H9 (cell line): ENCODE results near the gene ARID1B. TPM values are rescaled to one million over a fixed set of nuclear protein-coding genes. Genes with fewer than 3 reads are reported as not detected.
A peak's percentile ranks its signal among the peaks of the same experiment; 100 is the strongest.

Experiments
- DNase-seq: peaks from one replicate; pipeline ENCODE4 v3.0.0-alpha.2; 2017
- H2AFZ ChIP-seq: one replicate; pipeline ENCODE4 v1.6.1; 2013; ENCODE audit warnings: mild to moderate bottlenecking, low read length, control low read depth, moderate library complexity
- H2AK5ac ChIP-seq: 2 replicates; pipeline ENCODE4 v1.6.1; 2013; ENCODE audit warnings: low read length, control low read depth, mixed read lengths; ENCODE audit not compliant: insufficient read length
- H2BK120ac ChIP-seq: one replicate; pipeline ENCODE4 v1.6.1; 2013; ENCODE audit warnings: low read depth, mild to moderate bottlenecking, low read length, control low read depth, inconsistent platforms; ENCODE audit not compliant: poor library complexity, severe bottlenecking
- H2BK12ac ChIP-seq: 2 replicates; pipeline ENCODE4 v1.6.1; 2013; ENCODE audit warnings: low read length, control low read depth, mixed read lengths, low read depth; ENCODE audit not compliant: insufficient read length
- H2BK15ac ChIP-seq: 2 replicates; pipeline ENCODE4 v1.6.1; 2013; ENCODE audit warnings: low read depth, low read length, control low read depth
- H2BK20ac ChIP-seq: one replicate; pipeline ENCODE4 v1.6.1; 2013; ENCODE audit warnings: low read depth, mild to moderate bottlenecking, low read length, control low read depth, inconsistent platforms; ENCODE audit not compliant: poor library complexity, severe bottlenecking
- H2BK5ac ChIP-seq: 2 replicates; pipeline ENCODE4 v1.6.1; 2013; ENCODE audit warnings: low read length, control low read depth, mixed read lengths; ENCODE audit not compliant: insufficient read length
- H3K14ac ChIP-seq: 2 replicates; pipeline ENCODE4 v1.6.1; 2013; ENCODE audit warnings: low read length, control low read depth; ENCODE audit not compliant: insufficient read depth
- H3K18ac ChIP-seq: 2 replicates; pipeline ENCODE4 v1.6.1; 2013; ENCODE audit warnings: low read depth, mild to moderate bottlenecking, mixed read lengths, low read length, control low read depth; ENCODE audit not compliant: insufficient read length
- H3K23ac ChIP-seq: 2 replicates; pipeline ENCODE4 v1.6.1; 2013; ENCODE audit warnings: low read length, control low read depth, mixed read lengths, low read depth; ENCODE audit not compliant: insufficient read length
- H3K23me2 ChIP-seq: 2 replicates; pipeline ENCODE4 v1.6.1; 2013; ENCODE audit warnings: low read depth, mild to moderate bottlenecking, mixed read lengths, low read length, control low read depth; ENCODE audit not compliant: insufficient read length, poor library complexity, severe bottlenecking
- H3K27ac ChIP-seq: 2 replicates; pipeline ENCODE4 v1.5.1; 2013; ENCODE audit warnings: low read length, control low read depth, mixed read lengths, low read depth; ENCODE audit not compliant: insufficient read length
- H3K27me3 ChIP-seq: 2 replicates; pipeline ENCODE4 v1.6.1; 2013; ENCODE audit warnings: low read length, control low read depth, inconsistent platforms; ENCODE audit not compliant: insufficient read depth
- H3K4ac ChIP-seq: 2 replicates; pipeline ENCODE4 v1.6.1; 2013; ENCODE audit warnings: low read depth, mild to moderate bottlenecking, control low read depth, inconsistent platforms, low read length, moderate library complexity
- H3K4me1 ChIP-seq: 2 replicates; pipeline ENCODE4 v1.6.1; 2013; ENCODE audit warnings: low read length, control low read depth, inconsistent platforms; ENCODE audit not compliant: insufficient read depth
- H3K4me2 ChIP-seq: 2 replicates; pipeline ENCODE4 v1.6.1; 2013; ENCODE audit warnings: low read length, control low read depth, mixed read lengths; ENCODE audit not compliant: insufficient read length, insufficient read depth
- H3K56ac ChIP-seq: 2 replicates; pipeline ENCODE4 v1.6.1; 2013; ENCODE audit warnings: low read depth, mild to moderate bottlenecking, mixed read lengths, low read length, control low read depth; ENCODE audit not compliant: insufficient read length
- H3K79me1 ChIP-seq: 2 replicates; pipeline ENCODE4 v1.6.1; 2013; ENCODE audit warnings: low read depth, mild to moderate bottlenecking, moderate library complexity, low read length, control low read depth, inconsistent platforms; ENCODE audit not compliant: insufficient read depth, poor library complexity, severe bottlenecking
- H3K79me2 ChIP-seq: 2 replicates; pipeline ENCODE4 v1.6.1; 2013; ENCODE audit warnings: low read length, control low read depth, inconsistent platforms; ENCODE audit not compliant: insufficient read depth
- H3K9ac ChIP-seq: 2 replicates; pipeline ENCODE4 v1.6.1; 2013; ENCODE audit warnings: low read length, control low read depth, mixed read lengths; ENCODE audit not compliant: insufficient read length; ENCODE audit errors: extremely low read depth
- H3K9me3 ChIP-seq: one replicate; pipeline ENCODE4 v1.6.1; 2013; ENCODE audit warnings: low read depth, low read length, inconsistent platforms; ENCODE audit not compliant: control insufficient read depth
- H3T11ph ChIP-seq: one replicate; pipeline ENCODE4 v1.6.1; 2013; ENCODE audit warnings: mild to moderate bottlenecking, low read length, control low read depth, inconsistent platforms
- H4K20me1 ChIP-seq: one replicate; pipeline ENCODE4 v1.6.1; 2013; ENCODE audit not compliant: control insufficient read depth, insufficient read length, insufficient read depth
- H4K5ac ChIP-seq: 2 replicates; pipeline ENCODE4 v1.6.1; 2013; ENCODE audit warnings: low read depth, mild to moderate bottlenecking, mixed read lengths, low read length, control low read depth; ENCODE audit not compliant: insufficient read length
- H4K8ac ChIP-seq: replicated peaks from 2 replicates; pipeline ENCODE4 v1.6.1; 2013; ENCODE audit warnings: low read length, control low read depth, mixed read lengths, low read depth; ENCODE audit not compliant: insufficient read length
- H4K91ac ChIP-seq: 2 replicates; pipeline ENCODE4 v1.6.1; 2013; ENCODE audit warnings: low read depth, mild to moderate bottlenecking, moderate library complexity, mixed read lengths, low read length, control low read depth; ENCODE audit not compliant: insufficient read length
- H3K27ac Mint-ChIP-seq, 3 experiments: 2 replicates in 2 of 3; 3 replicates in 1 of 3; pipeline ENCODE4 v1.8.0; 2020 to 2021; ENCODE audit warnings: mixed read lengths in 3 of 3, mild to moderate bottlenecking in 1 of 3, moderate library complexity in 1 of 3
- H3K27me3 Mint-ChIP-seq: 2 replicates; pipeline ENCODE4 v1.8.0; 2021; ENCODE audit warnings: low read depth, mild to moderate bottlenecking, moderate library complexity, mixed read lengths
- H3K36me3 Mint-ChIP-seq, 3 experiments: 2 replicates in 2 of 3; 3 replicates in 1 of 3; pipeline ENCODE4 v1.8.0; 2020 to 2021; ENCODE audit warnings: low read depth in 3 of 3, mixed read lengths in 3 of 3; ENCODE audit not compliant: insufficient read depth in 1 of 3
- H3K4me1 Mint-ChIP-seq, 2 experiments: 2 replicates each; pipeline ENCODE4 v1.8.0; 2020; ENCODE audit warnings: mixed read lengths in 2 of 2
- H3K4me3 Mint-ChIP-seq, 2 experiments: 2 replicates in 1 of 2; 3 replicates in 1 of 2; pipeline ENCODE4 v1.8.0; 2020 to 2021; ENCODE audit warnings: mild to moderate bottlenecking in 2 of 2, mixed read lengths in 2 of 2, moderate library complexity in 1 of 2
- H3K9me3 Mint-ChIP-seq, 2 experiments: 2 replicates in 1 of 2; 3 replicates in 1 of 2; pipeline ENCODE4 v1.8.0; 2020; ENCODE audit warnings: mild to moderate bottlenecking in 2 of 2, mixed read lengths in 2 of 2, moderate library complexity in 1 of 2
- WGBS: extraction: QIAGEN DNeasy Blood & Tissue Kit; methylation state at CpG from one replicate; pipeline ENCODE4 v1.1.7; 2013; ENCODE audit warnings: missing lambda C conversion rate, low lambda C conversion rate, mixed read lengths; ENCODE audit not compliant: insufficient read length; ENCODE audit errors: extremely low coverage; 5-methylcytosine and 5-hydroxymethylcytosine counted together
- total RNA-seq: library from RNA; stranded (reverse); gene quantifications from 2 replicates; pipeline ENCODE4 v1.2.1, GENCODE V29; 2021
- TF ChIP-seq, protein P1 (sequence below): fragments of 200-600 bp; sonication (generic); conservative IDR thresholded peaks from 3 replicates; pipeline ENCODE4 v1.8.0; 2021; ENCODE audit warnings: antibody characterized with exemption, mild to moderate bottlenecking

ARID1B gene
- total RNA-seq, 1 experiment from 2014 or later, result 88.2 TPM

DNA sequence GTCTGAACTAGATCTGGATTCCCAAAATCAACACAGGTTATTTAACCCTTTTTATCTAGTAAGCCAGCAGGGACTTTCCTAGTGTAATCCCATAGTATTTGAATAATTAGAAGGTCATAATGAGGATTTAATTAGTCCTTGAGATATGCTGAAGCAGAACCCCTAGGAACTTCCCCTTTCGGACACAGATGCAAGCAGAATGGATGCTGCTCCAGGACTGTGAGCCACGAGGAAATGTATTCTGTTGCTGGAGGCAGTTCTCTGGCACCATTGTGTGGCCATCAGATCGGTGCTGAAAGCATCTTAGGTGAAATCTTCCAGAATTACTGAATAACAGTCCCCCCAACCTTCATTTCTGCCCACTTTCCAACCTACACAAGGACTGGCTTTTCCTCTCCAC, 339.2 kb downstream of the ARID1B start:
- Histone ChIP-seq H2AK5ac (no peak overlapping the region), H3K4me2 (no peak overlapping the region), H3K56ac (no peak overlapping the region), H3K79me2 (no peaks in the 10 kb centered on the region), H2BK5ac (no peak overlapping the region), H2BK12ac (no peak overlapping the region), H2BK120ac (no peak overlapping the region), H3K27ac (no peak overlapping the region), H3K18ac (no peak overlapping the region), H3K4me1 (no peaks in the 10 kb centered on the region; the same call in 1 of the 2 replicates), H3K9ac (peak overlapping the region; percentile 18), H3K23ac (no peak overlapping the region), H3K9me3 (no peaks in the 10 kb centered on the region), H3K79me1 (no peaks in the 10 kb centered on the region), H2BK20ac (no peak overlapping the region), H4K91ac (no peak overlapping the region), H2AFZ (no peak overlapping the region), H3K27me3 (no peaks in the 10 kb centered on the region), H3K4ac (no peak overlapping the region), H4K8ac (no peak overlapping the region), H3K14ac (no peak overlapping the region), H2BK15ac (no peak overlapping the region), H3T11ph (no peak overlapping the region), H3K23me2 (no peaks in the 10 kb centered on the region), H4K20me1 (no peaks in the 10 kb centered on the region), H4K5ac (no peak overlapping the region)
- Mint-ChIP-seq H3K9me3 (no peaks in the 10 kb centered on the region), H3K27me3 (no peaks in the 10 kb centered on the region), H3K4me1 (no peaks in the 10 kb centered on the region; a peak in 1 of 4 replicates), H3K4me3 (no peak overlapping the region), H3K27ac (no peak overlapping the region; a peak in 1 of 7 replicates), H3K36me3 (peaks cover 11 to 17% (median 14%) of the 10 kb centered on the region in 3 experiments)
- TF ChIP-seq, protein P1, sequence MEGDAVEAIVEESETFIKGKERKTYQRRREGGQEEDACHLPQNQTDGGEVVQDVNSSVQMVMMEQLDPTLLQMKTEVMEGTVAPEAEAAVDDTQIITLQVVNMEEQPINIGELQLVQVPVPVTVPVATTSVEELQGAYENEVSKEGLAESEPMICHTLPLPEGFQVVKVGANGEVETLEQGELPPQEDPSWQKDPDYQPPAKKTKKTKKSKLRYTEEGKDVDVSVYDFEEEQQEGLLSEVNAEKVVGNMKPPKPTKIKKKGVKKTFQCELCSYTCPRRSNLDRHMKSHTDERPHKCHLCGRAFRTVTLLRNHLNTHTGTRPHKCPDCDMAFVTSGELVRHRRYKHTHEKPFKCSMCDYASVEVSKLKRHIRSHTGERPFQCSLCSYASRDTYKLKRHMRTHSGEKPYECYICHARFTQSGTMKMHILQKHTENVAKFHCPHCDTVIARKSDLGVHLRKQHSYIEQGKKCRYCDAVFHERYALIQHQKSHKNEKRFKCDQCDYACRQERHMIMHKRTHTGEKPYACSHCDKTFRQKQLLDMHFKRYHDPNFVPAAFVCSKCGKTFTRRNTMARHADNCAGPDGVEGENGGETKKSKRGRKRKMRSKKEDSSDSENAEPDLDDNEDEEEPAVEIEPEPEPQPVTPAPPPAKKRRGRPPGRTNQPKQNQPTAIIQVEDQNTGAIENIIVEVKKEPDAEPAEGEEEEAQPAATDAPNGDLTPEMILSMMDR, result no peak
- DNase-seq, result no peak
- no CpG with 5 or more reads among the region's 3 CpGs for WGBS
